Measurements from ENCODE around the gene GRID1. TPM values are rescaled to one million over a fixed set of nuclear protein-coding genes. Genes with fewer than 3 reads are reported as not detected.

GRID1 gene
- total RNA-seq, 1 donor from 2014 or later: 9.2 TPM

DNA sequence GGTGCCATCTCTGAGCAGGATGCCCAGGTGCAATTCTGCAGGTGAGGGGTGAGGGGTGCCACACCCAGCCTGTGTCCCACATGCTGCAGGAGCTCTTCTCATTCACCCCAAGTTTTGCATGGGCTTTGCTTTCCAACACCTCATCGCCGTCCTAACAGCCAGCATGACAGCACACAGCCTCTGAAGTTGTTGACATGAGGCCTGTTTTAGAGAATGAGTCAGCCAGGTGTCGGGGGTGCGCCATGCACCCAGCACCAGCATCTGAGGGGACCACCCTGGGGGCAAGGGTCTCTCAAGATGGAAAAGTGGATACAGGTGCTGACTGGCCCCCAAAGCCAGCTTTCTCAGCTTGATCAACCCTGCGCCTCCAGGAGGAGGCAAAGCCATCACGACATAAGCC is 146.0 kb downstream of the GRID1 start:
- Mint-ChIP-seq H3K4me3 (no peak overlapping the region), H3K4me1 (ENCODE audit: unreplicated experiment) (peaks cover 5% of the 10 kb centered on the region), H3K27me3 (peaks cover 22% of the 10 kb centered on the region), H3K27ac (no peak overlapping the region), H3K36me3 (no peaks in the 10 kb centered on the region), H3K9me3 (no peaks in the 10 kb centered on the region)
- TF ChIP-seq, protein P1, sequence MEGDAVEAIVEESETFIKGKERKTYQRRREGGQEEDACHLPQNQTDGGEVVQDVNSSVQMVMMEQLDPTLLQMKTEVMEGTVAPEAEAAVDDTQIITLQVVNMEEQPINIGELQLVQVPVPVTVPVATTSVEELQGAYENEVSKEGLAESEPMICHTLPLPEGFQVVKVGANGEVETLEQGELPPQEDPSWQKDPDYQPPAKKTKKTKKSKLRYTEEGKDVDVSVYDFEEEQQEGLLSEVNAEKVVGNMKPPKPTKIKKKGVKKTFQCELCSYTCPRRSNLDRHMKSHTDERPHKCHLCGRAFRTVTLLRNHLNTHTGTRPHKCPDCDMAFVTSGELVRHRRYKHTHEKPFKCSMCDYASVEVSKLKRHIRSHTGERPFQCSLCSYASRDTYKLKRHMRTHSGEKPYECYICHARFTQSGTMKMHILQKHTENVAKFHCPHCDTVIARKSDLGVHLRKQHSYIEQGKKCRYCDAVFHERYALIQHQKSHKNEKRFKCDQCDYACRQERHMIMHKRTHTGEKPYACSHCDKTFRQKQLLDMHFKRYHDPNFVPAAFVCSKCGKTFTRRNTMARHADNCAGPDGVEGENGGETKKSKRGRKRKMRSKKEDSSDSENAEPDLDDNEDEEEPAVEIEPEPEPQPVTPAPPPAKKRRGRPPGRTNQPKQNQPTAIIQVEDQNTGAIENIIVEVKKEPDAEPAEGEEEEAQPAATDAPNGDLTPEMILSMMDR (conservative IDR thresholded peaks at IDR 0.05): no peak
- no peak for DNase-seq (ENCODE audit: extremely low spot score, unreplicated experiment)

DNA sequence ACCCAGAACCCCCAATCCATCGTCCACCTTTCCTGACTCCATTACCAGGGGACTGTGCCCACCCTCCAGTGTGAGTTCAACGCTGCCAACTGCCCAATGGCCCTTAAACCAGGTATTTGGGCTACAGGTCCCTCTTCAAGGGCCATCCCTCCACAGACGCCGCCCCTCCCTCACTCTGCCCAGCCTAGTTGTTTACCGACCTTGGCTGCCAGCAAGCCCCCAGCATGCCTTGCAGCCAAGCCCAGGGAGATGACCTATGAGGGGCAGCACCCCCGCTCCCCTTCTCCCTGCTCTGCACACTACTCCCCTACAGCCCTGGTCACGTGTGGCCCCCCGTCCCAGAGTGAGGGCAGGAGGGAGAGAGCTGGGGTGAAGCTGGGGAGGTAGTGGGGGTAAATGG is 147.3 kb downstream of the GRID1 start:
- H3K27me3 Mint-ChIP-seq: peaks cover 19% of the 10 kb centered on the region
- no peaks in the 10 kb centered on the region for H3K4me1 Mint-ChIP-seq (ENCODE audit: unreplicated experiment)
- no peak for DNase-seq (ENCODE audit: extremely low spot score, unreplicated experiment)
- H3K4me3 Mint-ChIP-seq: no peak overlapping the region
- no peaks in the 10 kb centered on the region for H3K36me3 Mint-ChIP-seq
- H3K27ac Mint-ChIP-seq: no peak overlapping the region
- no peaks in the 10 kb centered on the region for H3K9me3 Mint-ChIP-seq
- TF ChIP-seq, protein P1 (conservative IDR thresholded peaks at IDR 0.05): no peak

- no peaks in the 10 kb centered on the region for H3K9me3 Mint-ChIP-seq
- peaks cover 19% of the 10 kb centered on the region for H3K27me3 Mint-ChIP-seq
- no peak overlapping the region for H3K27ac Mint-ChIP-seq
- no peak for DNase-seq (ENCODE audit: extremely low spot score, unreplicated experiment)
- no peaks in the 10 kb centered on the region for H3K36me3 Mint-ChIP-seq
- H3K4me3 Mint-ChIP-seq: no peak overlapping the region
- H3K4me1 Mint-ChIP-seq (ENCODE audit: unreplicated experiment): no peaks in the 10 kb centered on the region
- TF ChIP-seq, protein P1 (conservative IDR thresholded peaks at IDR 0.05): no peak
Measured at GRCh38 chr10:86218842-86219241, 147.8 kb downstream of the GRID1 start.

DNA sequence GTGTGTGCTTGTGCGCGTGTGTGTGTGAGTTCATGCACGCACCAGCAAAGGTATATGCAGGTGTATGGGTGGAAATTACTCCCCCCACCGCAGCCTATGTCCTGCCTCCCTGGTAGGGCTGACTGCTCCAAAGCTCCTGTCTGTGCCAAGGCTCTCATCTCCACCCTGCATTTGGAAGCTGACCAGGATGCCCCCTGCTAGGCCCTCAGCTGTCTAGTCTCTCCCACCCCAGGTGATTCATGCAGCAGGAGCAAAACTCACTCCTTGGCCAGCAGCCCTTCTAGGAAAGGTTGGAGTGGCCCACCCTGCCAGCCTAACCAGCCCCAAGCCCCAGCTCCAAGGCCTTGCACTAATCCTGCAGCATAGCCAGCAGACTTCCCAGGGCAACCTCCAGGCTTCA is 148.4 kb downstream of the GRID1 start:
- Mint-ChIP-seq H3K4me1 (ENCODE audit: unreplicated experiment) (no peaks in the 10 kb centered on the region), H3K27me3 (peaks cover 22% of the 10 kb centered on the region), H3K36me3 (no peaks in the 10 kb centered on the region), H3K4me3 (no peak overlapping the region), H3K27ac (no peak overlapping the region), H3K9me3 (no peaks in the 10 kb centered on the region)
- TF ChIP-seq, protein P1 (conservative IDR thresholded peaks at IDR 0.05): no peak
- DNase-seq (ENCODE audit: extremely low spot score, unreplicated experiment): no peak

GRCh38 chr10:86217371-86218080 is 149.1 kb downstream of the GRID1 start:
- TF ChIP-seq, protein P1 (conservative IDR thresholded peaks at IDR 0.05): no peak
- no peaks in the 10 kb centered on the region for H3K4me1 Mint-ChIP-seq (ENCODE audit: unreplicated experiment)
- no peak overlapping the region for H3K27ac Mint-ChIP-seq
- no peak overlapping the region for H3K4me3 Mint-ChIP-seq
- H3K36me3 Mint-ChIP-seq: no peaks in the 10 kb centered on the region
- DNase-seq (ENCODE audit: extremely low spot score, unreplicated experiment): no peak
- peaks cover 22% of the 10 kb centered on the region for H3K27me3 Mint-ChIP-seq
- no peaks in the 10 kb centered on the region for H3K9me3 Mint-ChIP-seq

Measured in type B pancreatic cell (in vitro differentiated cells).